Activated CD8-positive, alpha-beta memory T cell treated with anti-CD3 and anti-CD28 coated beads, Interleukin-2, amount 50 U/mL, for 48 hours (primary cell): ENCODE results near the gene ZNF860.
A peak's percentile ranks its signal among the peaks of the same experiment; 100 is the strongest.
"Not testable (repeated sequence)": the region's sequence is repeated elsewhere in the genome, so short reads cannot be mapped to it uniquely, and the experiment has no call there.

Experiments
- DNase-seq: peaks from one replicate; pipeline ENCODE4 v3.0.0-alpha.2; 2020

Gene ZNF860

DNA sequence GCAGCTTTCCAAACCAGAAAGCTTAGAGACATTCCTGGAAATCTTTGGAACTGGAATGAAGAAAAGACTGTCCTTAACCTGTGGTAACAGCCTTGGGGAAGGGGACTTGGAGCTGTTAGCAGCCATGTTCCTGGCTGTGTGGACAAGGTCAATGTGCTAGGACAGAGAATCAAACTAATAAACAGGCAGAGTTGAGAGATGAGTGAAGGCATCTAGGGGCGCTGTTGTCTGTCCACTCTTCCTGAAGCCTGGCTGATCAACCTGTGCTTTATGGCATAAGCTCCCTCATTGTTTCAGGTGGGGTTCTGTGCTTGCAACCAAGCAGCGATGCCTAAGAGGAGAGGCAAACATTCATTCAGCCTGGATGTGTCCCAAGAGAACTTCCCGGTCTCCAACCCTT, 19.3 kb downstream of the ZNF860 start:
- no peak for DNase-seq

DNA sequence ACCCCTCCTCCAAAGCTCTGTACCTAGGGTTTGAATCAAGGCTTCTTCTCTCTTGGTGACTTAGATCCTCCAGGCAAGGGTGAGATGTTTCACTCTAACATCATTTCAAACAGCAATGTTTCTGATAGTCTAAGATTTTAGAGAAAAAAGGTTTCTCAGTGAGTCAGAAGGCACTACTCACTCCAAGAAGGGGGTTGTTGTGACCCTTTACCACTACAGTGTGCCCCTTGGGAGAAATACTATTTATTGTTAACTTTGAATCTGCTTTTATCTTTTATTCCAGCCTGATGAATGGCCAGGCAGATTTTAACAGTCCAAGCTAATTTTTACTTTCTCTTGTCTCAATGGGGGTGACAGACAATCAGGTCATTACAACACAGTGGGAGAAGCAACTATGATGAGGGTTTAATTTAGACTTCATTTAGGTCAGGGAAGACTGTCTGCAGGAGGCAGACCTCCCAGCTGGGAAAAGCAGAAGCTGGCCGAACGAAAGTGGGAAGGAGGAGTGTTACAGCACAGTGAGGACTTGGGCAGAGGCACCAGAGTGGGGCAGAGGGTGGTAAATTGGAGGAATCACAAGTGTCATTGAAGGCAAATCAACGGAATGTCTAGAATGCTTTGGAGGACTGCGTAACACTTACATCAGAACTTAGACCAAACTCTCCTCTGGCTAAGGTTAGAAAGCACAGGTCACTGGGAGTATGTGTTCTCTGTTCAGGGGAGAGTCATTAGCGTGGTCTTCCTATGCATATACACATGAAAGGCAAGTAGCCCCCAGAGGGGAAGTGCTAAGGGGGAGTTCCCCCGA, 21.2 kb downstream of the ZNF860 start:
- no peak for DNase-seq

DNA sequence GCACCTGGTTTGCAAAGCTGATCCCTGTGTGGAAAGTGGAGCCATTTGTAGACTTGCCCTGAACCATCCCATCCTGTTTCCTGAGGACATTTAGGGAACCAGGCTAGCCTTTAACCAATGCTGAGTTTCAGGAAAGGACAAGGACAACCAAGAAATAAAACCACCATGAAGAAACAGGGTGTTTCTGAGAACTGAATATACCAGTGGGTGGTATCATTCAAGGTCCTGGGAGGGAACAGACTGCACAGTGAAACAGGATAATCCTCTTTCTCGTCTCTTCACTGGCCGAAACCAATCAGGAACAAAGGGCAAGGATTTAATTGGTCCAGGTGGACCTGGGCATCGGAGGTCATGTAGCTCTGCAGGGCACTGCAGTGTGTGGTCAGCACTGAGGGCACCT, 21.8 kb downstream of the ZNF860 start:
- no peak for DNase-seq

DNA sequence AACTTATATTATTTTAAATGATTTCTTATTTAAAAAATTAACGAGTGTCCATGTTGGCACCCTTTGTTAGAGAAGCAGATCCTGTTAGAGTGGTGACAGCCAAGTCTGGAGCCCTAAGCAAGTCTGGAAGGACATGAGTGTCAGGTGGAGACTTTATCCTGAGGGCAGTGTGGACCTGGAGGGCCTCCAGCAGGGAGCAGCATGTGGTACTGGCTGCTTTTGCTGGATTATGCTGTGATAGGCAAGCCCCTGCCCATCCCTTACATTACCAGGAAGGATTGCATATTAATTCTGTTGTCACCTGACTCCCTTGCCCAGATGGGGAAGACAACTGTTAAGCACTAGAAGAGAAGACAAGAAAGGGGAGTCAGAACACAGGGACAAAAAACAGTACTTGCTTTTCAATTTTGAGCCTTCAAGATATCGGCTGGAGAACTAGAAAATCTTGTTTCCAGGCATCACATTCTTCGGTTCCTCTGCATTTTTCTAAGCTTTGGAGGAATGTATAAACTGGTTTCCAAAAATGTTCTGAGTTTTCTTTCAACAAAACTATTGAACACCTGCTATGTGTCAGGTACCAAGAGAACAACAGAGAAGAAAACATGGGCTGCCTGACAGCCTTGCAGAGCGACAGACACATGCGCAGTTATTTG, 22.7 kb downstream of the ZNF860 start:
- no peak for DNase-seq

DNA sequence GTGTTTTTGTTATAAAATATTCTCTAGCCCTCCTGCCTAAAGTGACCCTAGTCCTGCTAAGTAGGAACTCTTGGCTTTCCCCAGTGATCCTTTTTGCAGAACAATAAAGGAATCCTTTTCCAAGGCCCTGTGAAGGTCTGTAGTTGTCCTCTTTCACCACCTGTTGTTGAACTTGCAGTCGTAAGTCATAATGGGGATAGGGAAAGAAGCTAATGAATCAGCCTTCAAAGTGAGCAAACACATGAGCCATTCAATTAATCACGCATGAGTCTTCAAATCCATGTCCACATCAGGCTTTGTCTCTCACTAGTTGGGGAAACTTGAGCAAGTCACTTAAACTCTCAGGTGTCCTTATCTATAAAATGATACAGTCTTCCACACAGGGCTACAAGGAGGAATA, 27.6 kb downstream of the ZNF860 start:
- DNase-seq, result no peak

DNA sequence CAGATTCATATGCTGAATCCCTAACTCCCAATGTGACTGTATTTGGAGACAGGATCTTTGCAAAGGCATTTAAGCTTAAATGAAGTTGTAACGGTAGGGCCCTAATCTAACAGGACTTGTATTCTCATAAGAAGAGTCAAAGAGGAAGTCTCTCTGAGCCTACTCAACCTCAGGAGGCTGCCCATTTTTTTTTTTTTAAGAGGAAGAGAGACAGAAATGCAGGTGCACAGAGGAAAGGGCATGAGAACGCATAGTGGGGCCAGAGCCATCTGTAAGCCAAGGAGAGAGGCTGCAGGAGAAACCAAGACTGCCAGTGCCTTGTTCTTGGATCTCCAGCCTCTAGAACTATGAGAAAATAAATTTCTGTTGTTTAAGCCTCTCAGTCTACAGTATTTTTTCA, 28.4 kb downstream of the ZNF860 start:
- no peak for DNase-seq

DNA sequence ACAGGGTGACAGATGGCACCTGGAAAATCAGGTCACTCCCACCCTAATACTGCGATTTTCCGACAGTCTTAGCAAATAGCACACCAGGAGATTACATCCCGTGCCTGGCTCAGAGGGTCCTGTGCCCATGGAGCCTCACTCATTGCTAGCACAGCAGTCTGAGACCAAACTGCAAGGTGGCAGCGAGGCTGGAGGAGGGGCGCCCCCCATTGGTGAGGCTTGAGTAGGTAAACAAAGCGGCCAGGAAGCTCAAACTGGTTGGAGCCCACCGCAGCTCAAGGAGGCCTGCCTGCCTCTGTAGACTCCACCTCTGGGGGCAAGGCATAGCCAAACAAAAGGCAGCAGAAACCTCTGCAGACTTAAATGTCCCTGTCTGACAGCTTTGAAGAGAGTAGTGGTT, 29.1 kb downstream of the ZNF860 start:
- DNase-seq, result peak; percentile 55

DNA sequence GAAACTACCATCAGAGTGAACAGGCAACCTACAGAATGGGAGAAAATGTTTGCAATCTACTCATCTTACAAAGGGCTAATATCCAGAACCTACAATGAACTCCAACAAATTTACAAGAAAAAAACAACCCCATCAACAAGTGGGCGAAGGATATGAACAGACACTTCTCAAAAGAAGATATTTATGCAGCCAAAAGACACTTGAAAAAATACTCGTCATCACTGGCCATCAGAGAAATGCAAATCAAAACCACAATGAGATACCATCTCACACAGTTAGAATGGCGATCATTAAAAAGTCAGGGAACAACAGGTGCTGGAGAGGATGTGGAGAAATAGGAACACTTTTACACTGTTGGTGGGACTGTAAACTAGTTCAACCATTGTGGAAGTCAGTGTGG, 34.1 kb downstream of the ZNF860 start:
- not testable (repeated sequence) for DNase-seq

DNA sequence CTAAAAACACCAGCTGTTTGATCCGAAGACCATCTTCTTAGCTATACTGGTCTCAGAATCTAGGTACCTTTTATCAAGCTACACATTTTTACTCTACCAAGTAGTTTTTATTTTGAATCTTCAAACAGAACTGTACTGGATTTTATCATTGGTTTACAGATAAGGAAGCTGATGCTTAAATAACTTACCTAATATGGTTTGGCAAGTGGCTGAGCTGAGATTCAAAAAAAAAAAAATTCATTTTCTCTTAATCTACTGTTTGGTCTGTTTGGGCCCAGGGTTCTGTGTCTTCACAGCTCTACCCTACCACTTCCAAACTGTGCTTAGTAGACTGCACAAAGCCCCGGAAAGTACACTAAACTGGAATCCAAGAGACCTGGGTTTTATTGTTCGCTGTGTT, 35.7 kb downstream of the ZNF860 start:
- no peak for DNase-seq

DNA sequence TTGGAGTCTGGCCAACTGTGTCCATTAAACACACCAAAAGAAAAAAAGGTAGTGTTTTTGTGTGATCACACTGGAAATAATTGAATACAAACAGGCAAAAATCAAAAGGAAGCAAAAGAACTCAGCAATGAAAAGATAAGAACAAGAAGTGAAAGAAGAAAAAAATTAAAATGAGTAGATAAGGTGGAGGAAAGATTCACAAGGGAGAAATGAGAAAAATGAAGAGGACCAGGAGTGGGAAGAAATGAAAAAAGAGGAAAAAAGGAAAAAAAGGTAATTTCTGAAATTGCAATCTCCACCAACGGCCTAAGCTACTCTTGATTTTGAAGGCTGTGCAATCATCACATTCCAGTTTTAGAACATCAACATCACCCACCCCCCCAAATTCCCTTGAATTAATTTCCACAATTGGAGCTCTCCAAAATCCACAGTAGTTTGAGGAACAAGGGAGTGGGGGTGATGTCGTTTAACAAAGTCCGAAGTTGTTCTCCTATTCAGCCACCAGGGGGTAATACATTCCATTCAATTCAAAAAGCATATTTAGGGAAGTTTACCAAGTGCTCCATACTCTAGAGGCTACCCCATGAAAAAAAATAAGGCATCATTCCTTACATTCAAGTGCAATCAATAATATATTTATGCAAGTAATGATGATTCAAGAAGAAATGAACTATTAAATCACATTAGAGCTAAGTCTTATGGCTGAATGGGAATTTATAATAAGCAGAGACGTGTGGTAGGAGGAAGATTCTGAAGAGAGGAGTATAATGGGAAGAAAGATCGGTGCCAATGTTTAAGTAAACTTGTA, 37.4 kb downstream of the ZNF860 start:
- no peak for DNase-seq

DNA sequence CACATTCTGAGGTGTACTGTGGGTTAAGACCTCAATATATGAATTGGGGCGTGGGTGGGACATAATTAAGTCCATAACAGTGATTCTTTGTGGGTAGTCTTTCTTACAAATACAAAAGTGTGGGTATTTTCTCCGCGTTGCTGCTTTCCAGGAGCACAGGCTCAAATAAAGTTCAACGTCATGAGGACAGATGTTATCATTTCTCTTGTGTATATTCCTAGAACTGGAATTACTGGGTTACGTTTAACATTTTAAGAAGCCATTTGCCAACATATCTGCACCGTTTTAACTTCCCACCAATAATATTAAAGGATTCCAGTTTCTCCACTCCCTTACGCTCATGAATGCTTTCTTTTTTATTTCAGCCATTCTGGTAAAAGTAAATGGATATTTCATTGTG, 39.6 kb downstream of the ZNF860 start:
- no peak for DNase-seq

DNA sequence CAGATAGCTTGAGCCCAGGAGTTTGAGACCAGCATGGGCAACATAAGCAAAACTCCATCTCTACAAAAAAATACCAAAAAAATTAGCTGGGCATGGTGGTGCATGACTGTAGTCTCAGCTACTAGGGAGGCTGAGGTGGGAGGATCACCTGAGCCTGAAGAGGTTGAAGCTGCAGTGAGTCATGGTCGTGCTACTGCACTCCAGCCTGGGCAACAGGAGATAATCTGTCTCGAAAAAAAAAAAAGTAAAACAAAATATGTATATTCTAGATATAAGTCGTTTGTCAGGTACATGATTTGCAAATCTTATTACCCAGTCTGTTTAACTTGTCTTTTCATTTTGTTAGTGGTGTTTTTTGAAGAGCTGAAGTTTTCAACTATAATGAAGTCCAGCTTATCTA, 40.2 kb downstream of the ZNF860 start:
- DNase-seq, result no peak

DNA sequence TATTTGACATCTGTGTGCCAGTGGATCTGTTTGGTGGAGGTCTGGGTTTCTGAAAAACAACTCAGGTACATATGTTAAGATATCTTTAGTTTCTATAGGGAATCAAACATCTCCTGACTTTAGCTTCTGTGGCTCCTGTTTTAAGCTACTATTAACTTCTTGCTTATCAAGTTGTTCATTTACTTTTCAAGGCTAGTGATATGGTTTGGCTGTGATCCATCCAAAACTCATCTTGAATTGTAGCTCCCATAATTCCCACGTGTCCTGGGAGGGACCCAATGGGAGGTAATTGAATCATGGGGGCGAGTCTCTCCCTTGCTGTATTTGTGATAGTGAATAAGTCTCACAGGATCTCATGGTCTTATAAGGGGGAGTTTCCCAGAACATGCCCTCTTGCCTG, 41.4 kb downstream of the ZNF860 start:
- no peak for DNase-seq

DNA sequence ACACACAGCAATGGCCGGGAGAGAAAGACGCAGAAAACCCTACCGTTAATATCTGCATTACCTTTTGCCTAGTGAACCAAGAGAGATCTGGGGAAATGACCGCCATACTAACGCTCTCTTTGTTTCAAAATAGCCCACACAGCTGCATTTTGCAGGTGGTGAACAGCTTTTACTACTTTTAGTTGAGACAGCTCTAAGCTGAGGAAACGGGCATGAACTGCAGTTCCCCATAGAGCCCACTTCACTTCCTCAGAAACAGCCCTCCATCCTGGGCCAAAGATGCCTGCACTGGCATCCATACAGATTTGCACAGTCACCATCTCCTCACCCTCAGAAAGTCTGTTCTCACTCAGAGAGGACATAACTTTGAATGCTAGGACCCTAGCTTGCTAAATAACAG, 45.0 kb downstream of the ZNF860 start:
- no peak for DNase-seq

DNA sequence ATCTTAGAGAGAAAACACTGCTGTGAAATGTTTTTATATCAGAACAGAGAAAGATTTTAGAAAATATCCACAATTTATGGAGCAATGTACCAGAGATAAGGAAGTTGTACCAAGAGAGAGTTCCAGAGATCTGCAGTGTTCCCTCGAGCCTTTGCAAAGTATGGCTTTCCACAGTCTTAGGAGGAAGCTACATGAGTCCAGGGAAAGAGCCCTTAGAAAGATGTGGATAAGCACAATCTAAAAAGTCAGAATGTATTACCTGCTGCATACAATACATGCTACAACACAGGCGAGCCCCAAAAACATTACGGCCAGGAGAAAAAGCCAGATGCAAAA, 56.4 kb downstream of the ZNF860 start:
- no peak for DNase-seq

DNA sequence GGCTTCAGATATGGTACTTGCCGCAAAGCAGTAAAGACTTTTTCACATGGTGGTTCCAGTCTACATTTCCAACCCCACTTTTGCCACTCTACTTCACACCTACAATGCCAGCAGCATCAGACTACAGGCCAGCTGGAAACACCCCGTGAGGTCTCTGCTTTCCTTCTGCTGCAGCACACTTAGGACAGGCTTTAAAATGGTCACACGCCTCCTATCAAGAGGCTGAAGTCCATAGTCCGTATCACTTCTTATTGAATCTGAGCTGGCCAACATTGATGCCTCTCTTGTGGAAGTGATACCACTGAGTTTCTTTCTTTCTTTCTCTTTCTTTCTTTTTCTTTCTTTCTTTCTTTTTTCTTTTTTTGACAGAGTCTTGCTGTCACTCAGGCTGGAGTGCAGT, 59.8 kb downstream of the ZNF860 start:
- no peak for DNase-seq
